Liver (tissue), 9 donors: Measurements from ENCODE around the gene BPTF. TPM values are rescaled to one million over a fixed set of nuclear protein-coding genes. Genes with fewer than 3 reads are reported as not detected.

Experiments used
- DNase-seq: peaks from one replicate; pipeline ENCODE4 v3.0.0-alpha.2; 2017; ENCODE audit warnings: low spot score
- H3K27ac ChIP-seq, 2 donors: one replicate each; pipeline ENCODE4 v1.7.0; 2013; ENCODE audit warnings: inconsistent platforms in 2 of 2, low read length in 2 of 2, control low read depth in 1 of 2, low read depth in 1 of 2, mild to moderate bottlenecking in 1 of 2
- H3K27me3 ChIP-seq, 4 donors: one replicate each; pipeline versions ENCODE4 v1.6.1 to v1.7.0; 2013; ENCODE audit warnings: low read length in 3 of 4, inconsistent platforms in 1 of 4, mild to moderate bottlenecking in 1 of 4, moderate library complexity in 1 of 4; ENCODE audit not compliant: control insufficient read depth in 4 of 4, insufficient read depth in 4 of 4
- H3K36me3 ChIP-seq, 4 donors: one replicate each; pipeline versions ENCODE4 v1.6.1 to v1.7.0; 2013; ENCODE audit warnings: low read length in 3 of 4, mild to moderate bottlenecking in 3 of 4, low read depth in 1 of 4, moderate library complexity in 1 of 4; ENCODE audit not compliant: control insufficient read depth in 4 of 4, insufficient read depth in 3 of 4
- H3K4me1 ChIP-seq, 4 donors: one replicate each; pipeline versions ENCODE4 v1.6.1 to v1.7.0; 2013; ENCODE audit warnings: low read length in 3 of 4, mild to moderate bottlenecking in 3 of 4, moderate library complexity in 1 of 4; ENCODE audit not compliant: control insufficient read depth in 4 of 4, insufficient read depth in 4 of 4
- H3K4me3 ChIP-seq, 3 donors: one replicate each; pipeline versions ENCODE4 v1.6.1 to v1.7.0; 2013; ENCODE audit warnings: low read length in 3 of 3, control low read depth in 1 of 3, low read depth in 1 of 3, mild to moderate bottlenecking in 1 of 3
- H3K9ac ChIP-seq, 2 donors: one replicate each; pipeline ENCODE4 v1.7.0; 2013; ENCODE audit warnings: low read length in 2 of 2, mild to moderate bottlenecking in 2 of 2, moderate library complexity in 2 of 2, control low read depth in 1 of 2, low read depth in 1 of 2
- H3K9me3 ChIP-seq, 4 donors: one replicate each; pipeline versions ENCODE4 v1.6.1 to v1.7.0; 2013; ENCODE audit warnings: low read length in 3 of 4; ENCODE audit not compliant: control insufficient read depth in 4 of 4
- ATF3 ChIP-seq: IDR thresholded peaks from 2 replicates; pipeline ENCODE4 v1.6.1; 2016; ENCODE audit warnings: antibody characterized with exemption
- EGR1 ChIP-seq, 2 donors: IDR thresholded peaks; 2 replicates each; pipeline ENCODE4 v1.6.1; 2016 to 2018; ENCODE audit warnings: antibody characterized with exemption in 2 of 2, low read depth in 2 of 2
- FOXA1 ChIP-seq: IDR thresholded peaks from 2 replicates; pipeline ENCODE4 v1.6.1; 2016; ENCODE audit warnings: antibody characterized with exemption
- GABPA ChIP-seq, 2 donors: IDR thresholded peaks in 1 of 2; conservative IDR thresholded peaks in 1 of 2; 2 replicates each; pipeline ENCODE4 v1.6.1; 2016; ENCODE audit warnings: antibody characterized with exemption in 2 of 2, mild to moderate bottlenecking in 1 of 2, moderate library complexity in 1 of 2
- HNF4G ChIP-seq: IDR thresholded peaks from 2 replicates; pipeline ENCODE4 v1.6.1; 2016; ENCODE audit warnings: antibody characterized with exemption
- JUND ChIP-seq, 2 donors: IDR thresholded peaks; 2 replicates each; pipeline ENCODE4 v1.6.1; 2016; ENCODE audit warnings: antibody characterized with exemption in 2 of 2
- MAX ChIP-seq: IDR thresholded peaks from 2 replicates; pipeline ENCODE4 v1.6.1; 2016; ENCODE audit warnings: antibody characterized with exemption
- NR2F2 ChIP-seq: IDR thresholded peaks from 2 replicates; pipeline ENCODE4 v1.6.1; 2016; ENCODE audit warnings: antibody characterized with exemption
- RAD21 ChIP-seq, 2 donors: IDR thresholded peaks; 2 replicates each; pipeline ENCODE4 v1.6.1; 2016; ENCODE audit warnings: antibody characterized with exemption in 2 of 2, mild to moderate bottlenecking in 2 of 2
- REST ChIP-seq: IDR thresholded peaks from 2 replicates; pipeline ENCODE4 v1.6.1; 2016; ENCODE audit warnings: antibody characterized with exemption, mild to moderate bottlenecking
- SP1 ChIP-seq: IDR thresholded peaks from 2 replicates; pipeline ENCODE4 v1.6.1; 2018; ENCODE audit warnings: antibody characterized with exemption, mild to moderate bottlenecking
- ZBTB33 ChIP-seq: IDR thresholded peaks from 2 replicates; pipeline ENCODE4 v1.6.1; 2016; ENCODE audit warnings: antibody characterized with exemption
- WGBS: extraction: QIAGEN DNeasy Blood & Tissue Kit; methylation state at CpG from one replicate; pipeline ENCODE4 v1.1.7; 2013; 5-methylcytosine and 5-hydroxymethylcytosine counted together
- polyA plus RNA-seq, 2 donors: library from polyadenylated mRNA; stranded (reverse) in 1 of 2; unstranded in 1 of 2; fragments of 200-250 nt in 1 of 2; fragments of >200 nt in 1 of 2; fragmentation: Nextera tagmentation in 1 of 2; extraction: Ambion mirVana in 1 of 2; gene quantifications; one replicate each; pipeline versions ENCODE4 v1.2.1 to v1.2.3, GENCODE V29; 2013 to 2015
- total RNA-seq, 2 donors: library from RNA; depleted of rRNA; stranded (reverse); fragments of >200 nt; gene quantifications; one replicate each; pipeline ENCODE4 v1.2.3, GENCODE V29; 2014
- donor health status: healthy.
- donor health status: healthy.
- donor health status: healthy.
- donor health status: healthy.
- donor health status: healthy.

Gene BPTF
- total and polyA plus RNA-seq, 4 donors: 8.1 to 51.7 (median 29.5) TPM

- TF ChIP-seq REST (no peak), SP1 (no peak), JUND (IDR thresholded peaks at IDR 0.05) (no peak), EGR1 (IDR thresholded peaks at IDR 0.05; ENCODE audit: low read depth in 2 of 2) (no peak), NR2F2 (no peak)
Measured at GRCh38 chr17:67833134-67833533, 7.8 kb downstream of the BPTF start (continued).

GRCh38 chr17:67833946-67834631 is 8.8 kb downstream of the BPTF start:
- Histone ChIP-seq H3K27me3 (no peaks in the 10 kb centered on the region), H3K27ac (no peak overlapping the region), H3K4me3 (no peak overlapping the region), H3K4me1 (peaks cover 0 to 6% (median 2%) of the 10 kb centered on the region in 4 donors), H3K9ac (no peak overlapping the region), H3K36me3 (no peaks in the 10 kb centered on the region), H3K9me3 (no peaks in the 10 kb centered on the region)
- 93% methylated on average over 3 of the region's 3 CpGs for WGBS
- no peak for DNase-seq
- TF ChIP-seq REST (no peak), ATF3 (no peak), FOXA1 (no peak), SP1 (no peak), RAD21 (IDR thresholded peaks at IDR 0.05) (no peak), JUND (IDR thresholded peaks at IDR 0.05) (no peak)

- Histone ChIP-seq H3K27ac (no peak overlapping the region), H3K4me1 (peaks cover 0 to 6% (median 2%) of the 10 kb centered on the region in 4 donors), H3K27me3 (no peaks in the 10 kb centered on the region), H3K36me3 (no peaks in the 10 kb centered on the region), H3K4me3 (no peak overlapping the region), H3K9me3 (no peaks in the 10 kb centered on the region), H3K9ac (no peak overlapping the region)
- 99% methylated on average over 2 of the region's 2 CpGs for WGBS
- DNase-seq: no peak
- TF ChIP-seq REST (no peak), HNF4G (no peak), FOXA1 (no peak), SP1 (no peak), GABPA (IDR thresholded peaks at IDR 0.05 in 1 of 2, conservative IDR thresholded peaks at IDR 0.05 in 1 of 2) (no peak), ATF3 (no peak), ZBTB33 (no peak), NR2F2 (no peak), MAX (no peak), RAD21 (IDR thresholded peaks at IDR 0.05) (no peak)
Measured at GRCh38 chr17:67834634-67835033, 9.3 kb downstream of the BPTF start.
